ENCODE measurements around the gene PROSER3.

The PROSER3 gene

GRCh38 chr19:35718345-35719041, 39.5 kb upstream of the PROSER3 start:
- peak; percentile 35 for DNase-seq (ENCODE audit: low read depth)
- TF ChIP-seq CTCF (IDR thresholded peaks at IDR 0.05; ENCODE audit: insufficient read depth, low read depth, low read length, missing control alignments) = no peak
- H3K4me3 ChIP-seq (ENCODE audit: low read length) = peak overlapping the region; percentile 86

- peak overlapping the region; percentile 86 for H3K4me3 ChIP-seq (ENCODE audit: low read length)
- TF ChIP-seq CTCF (IDR thresholded peaks at IDR 0.05; ENCODE audit: insufficient read depth, low read depth, low read length, missing control alignments) = no peak
Observed at GRCh38 chr19:35719402-35720162, 38.4 kb upstream of the PROSER3 start.

GRCh38 chr19:35720163-35720524, 37.8 kb upstream of the PROSER3 start:
- TF ChIP-seq CTCF (IDR thresholded peaks at IDR 0.05; ENCODE audit: insufficient read depth, low read depth, low read length, missing control alignments) = no peak
- no peak overlapping the region for H3K4me3 ChIP-seq (ENCODE audit: low read length)
- DNase-seq (ENCODE audit: low read depth) = no peak

More at GRCh38 chr19:35719402-35720162, 38.4 kb upstream of the PROSER3 start:
- DNase-seq (ENCODE audit: low read depth) = no peak

GRCh38 chr19:35720648-35721047, 37.3 kb upstream of the PROSER3 start:
- no peak for DNase-seq (ENCODE audit: low read depth)
- no peak for TF ChIP-seq CTCF (IDR thresholded peaks at IDR 0.05; ENCODE audit: insufficient read depth, low read depth, low read length, missing control alignments)
- no peak overlapping the region for H3K4me3 ChIP-seq (ENCODE audit: low read length)

GRCh38 chr19:35721374-35721773, 36.6 kb upstream of the PROSER3 start:
- H3K4me3 ChIP-seq (ENCODE audit: low read length) = no peak overlapping the region
- no peak for DNase-seq (ENCODE audit: low read depth)

GRCh38 chr19:35722461-35722860, 35.5 kb upstream of the PROSER3 start:
- no peak for TF ChIP-seq CTCF (IDR thresholded peaks at IDR 0.05; ENCODE audit: insufficient read depth, low read depth, low read length, missing control alignments)
- H3K4me3 ChIP-seq (ENCODE audit: low read length) = no peak overlapping the region
- no peak for DNase-seq (ENCODE audit: low read depth)

More at GRCh38 chr19:35721374-35721773, 36.6 kb upstream of the PROSER3 start:
- no peak for TF ChIP-seq CTCF (IDR thresholded peaks at IDR 0.05; ENCODE audit: insufficient read depth, low read depth, low read length, missing control alignments)

All from epithelial cell of esophagus (primary cell).